SJSA1 (cell line): ENCODE data around the gene PRRT2. TPM values are rescaled to one million over a fixed set of nuclear protein-coding genes. Genes with fewer than 3 reads are reported as not detected.
"Not testable (repeated sequence)": the region's sequence is repeated elsewhere in the genome, so short reads cannot be mapped to it uniquely, and the experiment has no call there.

Experiments
- DNase-seq, 2 experiments: peaks; one replicate each; pipeline ENCODE4 v3.0.0-alpha.2; 2015 to 2020; ENCODE audit warnings: low spot score in 2 of 2, low read depth in 1 of 2
- H3K27ac ChIP-seq: fragments of 250-450 bp; sonication (Bioruptor Pico); 2 replicates; pipeline ENCODE4 v1.5.1; 2020; ENCODE audit warnings: mild to moderate bottlenecking, moderate library complexity
- H3K27me3 ChIP-seq: fragments of 250-450 bp; sonication (Bioruptor Pico); replicated peaks from 2 replicates; pipeline ENCODE4 v1.5.1; 2020; ENCODE audit warnings: mild to moderate bottlenecking, moderate library complexity
- H3K36me3 ChIP-seq: fragments of 250-450 bp; sonication (Bioruptor Pico); 2 replicates; pipeline ENCODE4 v1.5.1; 2020; ENCODE audit warnings: mild to moderate bottlenecking
- H3K4me1 ChIP-seq: fragments of 250-450 bp; sonication (Bioruptor Pico); replicated peaks from 2 replicates; pipeline ENCODE4 v1.6.1; 2021; ENCODE audit warnings: mild to moderate bottlenecking
- H3K4me3 ChIP-seq: fragments of 250-450 bp; sonication (Bioruptor Pico); 2 replicates; pipeline ENCODE4 v1.5.1; 2020; ENCODE audit warnings: mild to moderate bottlenecking
- H3K9me3 ChIP-seq: fragments of 250-450 bp; sonication (Bioruptor Pico); replicated peaks from 2 replicates; pipeline ENCODE4 v1.5.1; 2020; ENCODE audit warnings: mild to moderate bottlenecking
- total RNA-seq: library from RNA; depleted of rRNA; stranded (reverse); fragments of >200 nt; shearing (Covaris generic); gene quantifications from 2 replicates; pipeline ENCODE4 v1.2.3, GENCODE V29; 2014; rRNA removed

Gene PRRT2
- 0.11 TPM in 1 of 2 replicates, not detected in the other for total RNA-seq

DNA sequence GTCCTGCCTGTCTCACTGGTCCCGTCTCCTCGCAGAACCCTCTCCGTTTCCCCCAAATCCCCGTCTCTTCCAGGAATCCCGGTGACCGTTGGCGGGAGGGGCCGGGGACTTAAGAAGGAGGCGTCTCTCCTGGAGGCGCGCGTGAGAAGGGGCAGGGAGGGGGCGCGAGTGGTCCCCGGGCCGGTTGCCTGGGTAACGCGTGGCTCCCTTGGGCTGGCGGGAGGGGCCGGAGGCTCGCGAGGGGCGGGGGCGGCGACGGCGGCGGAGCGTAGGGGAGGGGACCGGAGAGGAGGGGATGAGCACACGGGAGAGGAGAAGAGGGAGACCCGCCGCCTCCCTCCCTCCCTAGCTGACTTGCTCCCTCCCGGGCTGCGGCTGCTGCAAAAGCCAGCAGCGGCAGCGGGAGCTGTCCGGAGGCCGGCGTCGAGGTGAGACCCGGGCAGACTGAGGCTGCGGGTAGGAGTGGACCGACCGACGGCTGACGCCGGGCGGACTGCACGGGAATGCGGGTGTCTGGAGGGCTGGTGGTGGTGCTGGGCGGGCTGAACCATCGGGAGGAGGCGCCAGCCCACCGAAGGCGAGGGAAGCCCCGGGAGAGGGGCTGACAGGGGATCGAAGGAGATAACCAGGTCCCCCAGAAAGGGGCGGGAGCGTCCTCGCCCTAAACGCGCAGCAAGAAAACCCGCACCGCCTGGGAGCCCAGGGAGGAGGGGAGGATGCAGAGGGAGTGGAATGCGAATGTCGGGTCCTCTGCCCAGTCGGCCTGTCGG is at the start of gene PRRT2:
PRRT2 (plus strand) TSS at position 298 of the 770 bp plus-strand sequence. CDS start 862 bp downstream, outside the sequence.
- Histone ChIP-seq H3K27ac (peak within 1 kb of the TSS; percentile 50), H3K4me1 (peaks cover 68% of the 10 kb centered on the region), H3K4me3 (peak within 1 kb of the TSS; percentile 40), H3K9me3 (no peaks in the 10 kb centered on the region), H3K36me3 (peaks cover 43% of the 10 kb centered on the region), H3K27me3 (no peaks in the 10 kb centered on the region)
- DNase-seq, result peak in 1 of 2 experiments; percentile 71

DNA sequence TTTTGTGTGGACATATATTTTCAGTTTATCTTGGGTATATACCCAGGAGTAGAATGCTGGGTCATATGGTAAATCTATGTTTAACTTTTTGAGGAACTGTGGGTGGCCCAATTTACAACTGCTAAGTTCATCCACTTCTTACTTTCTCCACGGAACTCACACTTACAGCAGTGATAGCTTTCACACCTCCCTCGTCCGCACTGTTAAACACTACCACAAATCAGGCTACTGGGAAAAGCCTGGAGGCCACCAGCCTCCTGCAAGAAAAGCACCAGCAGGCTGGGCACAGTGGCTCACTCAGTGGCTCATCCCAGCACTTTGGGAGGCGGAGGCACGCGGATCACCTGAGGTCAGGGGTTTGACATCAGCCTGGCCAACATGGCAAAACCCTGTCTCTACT is 48.7 kb upstream of the PRRT2 start:
- Histone ChIP-seq H3K36me3 (no peaks in the 10 kb centered on the region), H3K4me3 (no peak overlapping the region), H3K4me1 (no peaks in the 10 kb centered on the region), H3K27me3 (no peaks in the 10 kb centered on the region; the same call in 1 of the 2 replicates), H3K9me3 (no peaks in the 10 kb centered on the region), H3K27ac (no peak overlapping the region)
- no peak for DNase-seq

DNA sequence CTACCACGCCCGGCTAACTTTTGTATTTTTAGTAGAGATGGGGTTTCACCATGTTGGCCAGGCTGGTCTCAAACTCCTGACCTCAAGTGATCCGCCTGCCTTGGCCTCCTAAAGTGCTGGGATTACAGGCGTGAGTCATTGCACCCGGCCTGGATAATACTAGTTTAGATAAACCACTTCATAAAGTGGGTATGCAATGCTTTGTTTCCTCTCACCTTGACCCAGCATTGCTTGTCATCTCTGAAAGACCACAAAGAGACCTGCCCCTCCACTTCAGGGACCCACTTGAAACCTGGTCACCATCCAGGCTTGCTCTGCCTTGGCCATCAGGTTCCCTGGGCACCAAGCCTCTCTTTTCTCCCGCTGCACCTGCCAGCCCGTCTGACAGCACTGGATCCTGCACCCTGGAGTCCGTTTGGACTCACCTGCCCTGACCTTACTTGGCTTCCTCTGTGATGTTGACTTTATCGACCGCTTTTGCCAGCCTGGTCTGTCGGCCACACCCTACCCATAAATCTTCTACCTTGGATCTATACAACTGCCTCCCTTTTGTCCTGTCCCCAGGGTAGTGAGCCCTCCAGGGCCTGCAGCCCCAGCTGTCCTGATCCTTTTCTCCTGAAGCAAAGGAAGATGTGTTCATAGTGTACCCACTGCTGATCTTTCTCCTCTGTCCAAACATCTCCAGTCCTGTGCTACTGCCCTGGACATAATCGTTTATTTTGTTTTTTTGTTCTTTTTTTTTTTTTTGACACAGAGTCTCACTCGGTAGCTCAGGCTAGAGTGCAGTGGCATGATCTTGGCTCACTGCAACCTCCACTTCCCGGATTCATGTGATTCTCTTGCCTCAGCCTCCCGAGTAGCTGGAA is 46.6 kb upstream of the PRRT2 start:
- no peak for DNase-seq
- Histone ChIP-seq H3K36me3 (no peaks in the 10 kb centered on the region), H3K4me3 (no peak overlapping the region), H3K27ac (no peak overlapping the region), H3K4me1 (no peaks in the 10 kb centered on the region), H3K9me3 (no peaks in the 10 kb centered on the region), H3K27me3 (no peaks in the 10 kb centered on the region; the same call in 1 of the 2 replicates)

DNA sequence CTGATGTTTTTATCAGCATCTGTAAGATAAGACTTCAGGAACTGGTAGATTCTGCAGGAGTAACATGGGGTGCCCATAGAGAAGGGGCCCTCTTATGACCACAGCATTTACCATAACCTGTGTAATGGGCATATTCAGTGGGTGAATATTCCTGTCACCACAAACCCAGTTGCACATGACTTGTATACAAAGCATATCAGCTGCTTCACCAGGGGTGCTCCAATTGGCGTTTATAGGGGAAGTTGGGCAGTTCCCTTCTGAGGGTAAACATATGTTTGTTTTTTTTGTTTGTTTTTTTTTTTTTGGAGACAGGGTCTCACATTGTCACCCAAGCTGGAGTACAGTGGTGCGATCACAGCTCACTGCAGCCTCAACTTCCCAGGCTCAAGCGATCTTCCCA is 45.4 kb upstream of the PRRT2 start:
- DNase-seq, result no peak
- Histone ChIP-seq H3K27me3 (no peaks in the 10 kb centered on the region; the same call in 1 of the 2 replicates), H3K9me3 (no peaks in the 10 kb centered on the region), H3K27ac (no peak overlapping the region), H3K4me3 (no peak overlapping the region), H3K4me1 (no peaks in the 10 kb centered on the region), H3K36me3 (no peaks in the 10 kb centered on the region)

DNA sequence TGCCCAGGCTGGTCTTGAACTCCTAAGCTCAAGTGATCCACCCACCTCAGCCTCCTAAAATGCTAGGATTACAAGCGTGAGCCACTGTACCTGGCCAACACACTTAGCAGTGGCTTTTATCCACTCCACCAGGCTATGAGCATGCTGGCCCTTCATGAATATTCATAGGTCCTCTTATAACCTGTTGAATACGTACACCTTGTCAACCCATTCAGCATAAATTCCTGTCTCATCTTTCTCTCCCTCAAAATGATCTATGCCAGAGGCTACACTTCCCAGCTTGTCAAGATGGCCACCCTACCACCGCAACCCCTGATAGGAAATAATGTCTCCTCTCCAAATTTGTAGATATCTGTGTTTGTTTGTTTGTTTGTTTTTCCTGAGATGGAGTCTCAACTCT is 44.9 kb upstream of the PRRT2 start:
- Histone ChIP-seq H3K27me3 (no peaks in the 10 kb centered on the region; the same call in 1 of the 2 replicates), H3K4me3 (no peak overlapping the region), H3K4me1 (no peaks in the 10 kb centered on the region), H3K36me3 (no peaks in the 10 kb centered on the region), H3K9me3 (no peaks in the 10 kb centered on the region), H3K27ac (no peak overlapping the region)
- DNase-seq, result no peak

DNA sequence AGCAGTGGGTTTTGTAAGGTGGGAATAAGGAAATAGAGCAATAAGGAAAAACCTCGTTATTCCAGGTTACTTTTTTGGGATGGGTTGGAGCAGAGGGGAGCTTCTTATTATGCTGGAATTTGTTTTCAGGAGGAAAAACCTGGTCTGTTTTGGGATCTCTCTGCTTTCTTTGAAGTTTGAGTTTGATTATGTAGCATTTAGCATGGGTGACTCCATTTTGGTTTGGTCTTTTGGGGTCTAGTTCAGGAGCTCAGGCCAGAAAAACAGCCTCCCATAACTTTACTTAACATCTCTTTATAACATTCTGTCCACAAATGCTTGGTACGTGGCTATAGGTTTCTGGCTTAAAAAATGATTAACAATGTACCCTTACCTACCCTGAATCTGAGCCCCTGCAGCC is 42.5 kb upstream of the PRRT2 start:
- H3K4me1 ChIP-seq, result no peaks in the 10 kb centered on the region

DNA sequence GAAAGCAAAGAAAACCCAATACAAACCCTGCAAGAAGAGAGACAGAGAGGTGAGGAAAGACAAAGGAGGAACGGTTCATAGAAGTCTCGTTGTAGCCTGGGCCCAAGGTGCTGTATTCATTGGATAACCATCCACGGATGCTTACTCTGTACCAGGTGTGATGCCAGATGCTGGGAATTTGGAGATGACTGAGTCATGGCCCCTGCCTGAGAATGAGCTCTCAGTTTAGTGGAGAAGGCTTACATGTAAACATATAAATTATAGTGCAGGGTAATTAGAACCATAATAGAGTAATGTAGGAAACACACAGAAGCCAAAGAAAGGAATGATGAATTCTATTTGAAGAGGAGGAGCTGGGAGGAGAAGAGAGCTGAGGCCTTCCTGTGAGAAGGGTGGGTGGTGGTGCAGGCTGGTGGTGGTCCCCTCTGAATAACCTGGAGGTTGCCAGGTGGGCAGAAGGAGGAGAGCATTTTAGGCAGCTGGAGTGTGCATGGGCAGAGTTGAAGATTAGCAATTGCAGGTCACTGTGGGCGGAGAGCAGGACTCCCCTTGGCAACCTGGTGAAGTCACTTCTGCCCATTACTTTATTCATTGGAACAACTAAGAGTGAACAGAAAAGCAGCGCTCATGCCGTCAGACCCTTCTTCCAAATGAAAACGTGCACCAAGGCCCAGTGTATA is 41.6 kb upstream of the PRRT2 start:
- DNase-seq, result no peak
- no peak overlapping the region for H3K4me3 ChIP-seq
- no peaks in the 10 kb centered on the region for H3K9me3 ChIP-seq
- no peaks in the 10 kb centered on the region for H3K36me3 ChIP-seq
- H3K27ac ChIP-seq, result no peak overlapping the region
- no peaks in the 10 kb centered on the region for H3K27me3 ChIP-seq
- no peaks in the 10 kb centered on the region for H3K4me1 ChIP-seq

More for the DNA sequence above, 42.5 kb upstream of the PRRT2 start:
- Histone ChIP-seq H3K36me3 (no peaks in the 10 kb centered on the region), H3K4me3 (no peak overlapping the region), H3K9me3 (no peaks in the 10 kb centered on the region), H3K27ac (no peak overlapping the region), H3K27me3 (no peaks in the 10 kb centered on the region)
- DNase-seq, result no peak

DNA sequence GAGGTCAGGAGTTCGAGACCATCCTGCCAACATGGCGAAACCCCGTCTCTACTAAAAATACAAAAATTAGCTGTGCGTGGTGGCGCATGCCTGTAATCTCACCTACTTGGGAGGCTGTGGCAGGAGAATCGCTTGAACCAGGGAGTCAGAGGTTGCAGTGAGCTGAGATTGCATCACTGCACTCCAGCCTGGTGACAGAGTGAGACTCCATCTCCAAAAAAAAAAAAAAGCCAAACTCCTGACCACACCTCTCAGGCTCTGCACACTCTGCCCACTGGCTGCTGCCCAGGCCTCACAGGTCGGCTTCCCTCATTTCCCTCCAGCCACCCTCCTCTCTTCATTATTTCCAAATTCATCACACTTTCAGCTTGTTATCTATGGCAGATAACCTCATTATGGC is 39.7 kb upstream of the PRRT2 start:
- H3K4me1 ChIP-seq, H3K27ac ChIP-seq, H3K4me3 ChIP-seq, H3K9me3 ChIP-seq, H3K27me3 ChIP-seq, H3K36me3 ChIP-seq, DNase-seq: not testable (repeated sequence)

DNA sequence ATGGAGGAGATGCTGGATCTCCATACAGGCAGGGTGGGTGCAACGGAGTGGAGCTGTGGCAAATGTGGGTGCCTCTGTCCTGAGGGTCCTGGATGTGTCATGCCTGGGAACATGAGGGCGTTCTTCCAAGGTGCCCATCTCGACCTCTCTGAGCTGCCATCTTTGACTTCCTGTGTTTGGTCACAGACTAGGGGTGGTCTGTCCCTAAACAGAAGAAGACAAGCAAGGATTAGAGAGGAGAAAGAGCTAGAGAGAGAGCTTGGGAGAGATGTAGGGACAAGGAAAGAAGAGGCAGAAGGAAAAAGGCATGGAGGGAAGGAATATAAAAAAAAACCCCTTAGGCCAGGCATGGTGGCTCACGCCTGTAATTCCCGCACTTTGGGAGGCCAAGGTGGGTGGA is 37.3 kb upstream of the PRRT2 start:
- Histone ChIP-seq H3K9me3 (no peaks in the 10 kb centered on the region), H3K4me1 (peaks cover 7% of the 10 kb centered on the region), H3K4me3 (no peak overlapping the region), H3K27me3 (no peaks in the 10 kb centered on the region), H3K36me3 (no peaks in the 10 kb centered on the region), H3K27ac (no peak overlapping the region)
- no peak for DNase-seq

DNA sequence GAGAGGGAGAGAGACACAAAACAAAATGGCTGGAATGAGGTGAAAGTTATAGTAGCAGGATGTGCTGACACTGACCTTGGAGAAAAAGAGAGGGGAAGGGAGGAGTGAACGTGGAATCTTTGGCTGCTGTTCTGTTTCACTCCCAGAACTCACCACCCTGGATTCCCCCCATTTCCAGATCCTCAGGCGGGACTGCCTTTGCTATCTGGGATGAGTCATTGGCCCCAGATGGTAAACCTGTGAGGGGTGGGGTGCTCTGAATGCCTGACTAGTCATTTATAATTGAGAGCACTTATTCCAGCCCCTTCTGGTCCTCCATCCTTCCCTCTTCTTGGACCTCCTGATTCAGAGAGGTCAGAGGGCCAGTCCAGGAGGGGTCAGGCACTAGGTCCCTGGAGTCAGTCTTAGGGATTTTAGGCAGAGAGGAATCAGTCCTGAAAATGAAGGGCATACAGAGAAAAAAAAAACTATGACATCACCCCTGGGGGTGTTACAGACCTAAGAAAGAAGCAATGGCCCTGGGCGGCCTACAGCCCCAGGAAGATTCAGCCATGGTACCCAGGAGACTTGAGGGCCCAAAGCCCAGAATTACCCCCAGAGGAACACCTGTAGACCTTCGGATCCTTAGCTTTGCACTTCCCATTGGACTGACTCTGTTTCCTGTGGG is 36.1 kb upstream of the PRRT2 start:
- DNase-seq, result no peak
- Histone ChIP-seq H3K9me3 (no peaks in the 10 kb centered on the region), H3K36me3 (no peaks in the 10 kb centered on the region), H3K27ac (no peak overlapping the region), H3K4me1 (peaks cover 8% of the 10 kb centered on the region), H3K4me3 (no peak overlapping the region), H3K27me3 (no peaks in the 10 kb centered on the region)

DNA sequence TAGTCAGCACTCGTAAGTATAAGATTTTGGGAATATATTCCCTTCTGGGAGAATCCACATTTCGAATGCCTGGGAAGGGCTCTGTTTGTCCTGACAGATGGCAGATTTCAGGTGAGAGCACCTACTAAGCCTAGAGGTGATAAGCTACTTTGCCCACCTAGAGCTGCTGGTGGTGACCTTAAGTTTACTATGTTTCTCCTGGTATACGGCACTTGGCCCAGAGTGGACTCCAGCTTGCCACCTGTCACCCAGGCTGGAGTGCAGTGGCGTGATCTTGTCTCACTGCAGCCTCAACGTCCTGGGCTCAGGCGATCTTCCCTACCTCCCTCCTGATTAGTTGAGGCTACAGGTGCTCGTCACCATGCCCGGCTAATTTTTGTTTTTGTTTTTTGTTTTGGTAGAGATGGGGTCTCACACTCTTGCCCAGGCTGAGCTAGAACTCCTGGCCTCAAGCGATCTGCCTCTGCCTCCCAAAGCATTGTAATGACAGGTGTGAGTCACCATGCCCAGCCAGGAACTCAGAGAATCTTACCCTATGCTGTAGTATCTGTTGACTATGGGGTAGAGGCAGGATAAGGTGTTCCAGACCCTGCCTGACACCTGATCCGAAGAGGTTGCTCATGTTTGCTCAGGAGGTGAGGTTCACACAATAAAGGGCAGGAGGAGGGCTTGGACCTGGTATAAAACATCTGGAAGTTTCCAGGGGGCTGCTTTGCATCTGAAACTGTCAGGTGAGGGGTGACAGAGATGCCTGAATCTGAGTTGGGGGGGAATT is 34.2 kb upstream of the PRRT2 start, which contains the start of gene ZG16:
ZG16 (plus strand) TSS at position 681 of the 775 bp plus-strand sequence. CDS start 1,011 bp downstream, outside the sequence.
- no peak within 1 kb of the TSS for H3K27ac ChIP-seq
- no peaks in the 10 kb centered on the region for H3K36me3 ChIP-seq
- H3K27me3 ChIP-seq, result no peaks in the 10 kb centered on the region
- no peak for DNase-seq
- H3K4me3 ChIP-seq, result no peak within 1 kb of the TSS
- no peaks in the 10 kb centered on the region for H3K9me3 ChIP-seq
- H3K4me1 ChIP-seq, result peaks cover 8% of the 10 kb centered on the region

DNA sequence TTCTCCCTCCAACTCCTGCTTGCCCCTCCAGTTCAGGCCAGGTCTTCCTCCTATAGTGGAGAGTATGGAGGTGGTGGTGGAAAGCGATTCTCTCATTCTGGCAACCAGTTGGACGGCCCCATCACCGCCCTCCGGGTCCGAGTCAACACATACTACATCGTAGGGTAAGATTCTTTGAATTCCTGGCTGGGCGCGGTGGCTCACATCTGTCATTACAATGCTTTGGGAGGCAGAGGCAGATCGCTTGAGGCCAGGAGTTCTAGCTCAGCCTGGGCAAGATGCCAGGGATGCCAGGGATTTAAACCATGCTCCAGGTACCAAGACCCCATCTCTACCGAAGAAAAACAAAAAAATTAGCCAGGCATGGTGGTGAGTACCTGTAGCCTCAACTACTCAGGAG is 32.5 kb upstream of the PRRT2 start:
- peak in 1 of 2 experiments; percentile 57 for DNase-seq
- no peaks in the 10 kb centered on the region for H3K27me3 ChIP-seq
- no peak overlapping the region for H3K4me3 ChIP-seq
- H3K36me3 ChIP-seq, result no peaks in the 10 kb centered on the region
- peaks cover 8% of the 10 kb centered on the region for H3K4me1 ChIP-seq
- H3K9me3 ChIP-seq, result no peaks in the 10 kb centered on the region
- no peak overlapping the region for H3K27ac ChIP-seq
